AG08396 (cell line): Measurements from ENCODE around the gene HDHD5.

Experiments used
- DNase-seq: peaks from one replicate; pipeline ENCODE4 v3.0.0; 2012; ENCODE audit warnings: low spot score, mixed read lengths

HDHD5 gene

DNA sequence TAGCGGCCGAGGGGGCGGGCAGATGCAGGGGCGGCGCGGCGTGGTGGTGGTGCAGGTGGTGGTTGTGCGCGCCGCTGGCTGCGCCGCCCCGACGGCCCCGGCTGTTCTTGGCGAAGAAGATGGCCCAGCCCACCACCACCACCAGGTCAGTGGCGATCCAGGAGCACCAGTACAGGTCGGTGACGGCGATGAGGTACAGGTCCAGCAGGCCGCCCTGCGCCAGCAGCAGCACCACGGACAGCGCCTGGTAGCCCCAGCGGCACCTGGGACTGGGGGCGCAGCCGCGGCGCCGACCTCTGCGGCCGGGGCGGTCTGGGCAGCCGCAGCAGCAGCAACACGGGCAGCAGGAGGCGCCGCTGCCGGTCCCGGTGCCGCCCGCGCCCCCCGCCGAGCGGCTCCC, 38.8 kb downstream of the HDHD5 start:
- peak; percentile 81 for DNase-seq

DNA sequence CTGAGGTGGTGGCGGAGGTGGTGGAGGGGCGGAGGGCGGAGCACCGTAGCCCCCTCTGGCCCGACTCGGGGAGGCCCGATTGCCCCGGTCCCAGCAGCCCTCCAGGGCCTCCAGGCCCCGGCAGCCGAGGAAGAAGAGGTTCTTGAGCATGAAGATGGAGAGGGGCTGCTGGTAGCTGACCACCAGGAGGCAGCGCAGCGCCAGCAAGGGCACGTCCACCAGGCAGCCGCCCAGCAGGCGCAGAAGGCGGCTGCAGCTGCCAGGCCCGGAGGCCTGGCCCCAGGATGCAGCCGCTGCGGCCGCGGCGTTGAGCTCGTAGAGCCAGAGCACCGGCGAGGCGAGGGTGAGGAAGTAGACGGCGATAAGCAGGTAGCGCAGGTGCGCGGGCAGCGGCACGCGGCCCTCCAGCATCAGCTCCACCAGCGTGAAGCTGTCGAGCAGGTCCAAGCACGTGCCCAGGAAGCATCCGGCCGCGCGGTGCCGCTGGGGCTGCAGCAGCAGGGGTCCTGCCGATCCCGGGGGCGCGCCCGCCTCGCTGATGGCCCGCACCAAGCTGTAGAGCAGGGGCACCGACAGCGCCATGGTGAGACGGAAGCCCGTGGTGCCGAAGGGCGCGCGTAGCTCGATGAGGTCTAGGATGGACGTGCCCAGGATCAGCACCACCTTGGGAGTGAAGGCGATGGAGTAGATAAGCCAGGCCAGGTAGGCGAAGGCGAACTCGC, 39.4 kb downstream of the HDHD5 start:
- no peak for DNase-seq

DNA sequence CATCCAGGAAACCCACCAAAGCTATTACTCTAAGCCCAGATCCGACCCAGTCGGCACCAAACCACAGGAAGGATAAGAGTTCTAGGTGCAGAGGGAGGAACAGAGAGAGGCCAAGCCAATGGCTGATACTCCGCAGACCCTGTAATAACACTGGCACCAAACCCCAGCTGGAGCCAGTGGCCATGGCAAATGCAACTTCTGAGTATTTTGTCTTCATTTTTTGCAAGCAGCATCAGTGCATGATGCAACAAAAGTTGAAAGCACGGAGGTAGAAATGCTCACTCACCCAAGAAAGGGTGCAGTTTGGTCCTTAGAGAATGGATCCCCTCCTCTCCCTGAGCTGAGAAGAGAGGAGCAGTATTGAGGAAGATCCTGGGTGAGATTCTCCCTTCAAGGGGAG, 40.7 kb downstream of the HDHD5 start:
- no peak for DNase-seq

DNA sequence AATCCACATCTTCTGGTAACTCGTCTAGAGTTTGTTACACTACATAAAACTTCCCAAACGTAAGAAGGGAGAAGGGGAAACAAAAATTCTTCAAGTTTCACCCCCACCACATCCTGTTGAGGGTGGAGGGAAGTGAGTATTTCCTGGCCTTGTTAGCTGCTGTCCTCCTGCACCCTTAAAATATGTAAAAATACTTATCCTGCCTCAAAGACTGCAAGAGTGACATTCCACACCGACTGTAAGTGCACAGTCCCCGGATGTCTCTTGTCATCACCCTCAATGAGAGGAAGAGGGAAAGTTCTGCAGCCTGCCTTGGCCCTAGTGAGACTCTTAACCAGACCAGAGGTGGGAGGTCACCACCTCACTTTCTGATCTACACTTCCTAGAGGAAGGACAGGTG, 41.2 kb downstream of the HDHD5 start:
- no peak for DNase-seq

DNA sequence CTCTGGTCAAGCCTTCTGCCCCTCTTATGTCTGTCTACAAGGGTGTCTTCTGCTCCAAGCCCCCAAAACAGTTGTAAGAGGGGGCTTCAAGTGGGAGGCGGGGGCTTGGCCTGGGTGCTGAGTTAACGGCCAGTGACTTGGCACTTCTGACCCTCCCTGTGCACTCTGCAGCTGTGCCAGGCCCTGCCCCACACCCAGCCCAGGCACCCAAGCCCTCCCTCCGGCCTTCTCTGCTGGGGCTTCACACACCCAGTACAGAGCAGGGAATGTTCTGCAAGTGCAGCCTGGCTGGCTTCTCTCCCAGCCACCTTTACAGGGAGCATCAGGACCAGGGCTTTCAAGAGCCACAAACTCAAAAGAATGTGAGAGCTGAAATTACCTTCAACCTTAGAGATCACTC, 41.7 kb downstream of the HDHD5 start:
- no peak for DNase-seq

DNA sequence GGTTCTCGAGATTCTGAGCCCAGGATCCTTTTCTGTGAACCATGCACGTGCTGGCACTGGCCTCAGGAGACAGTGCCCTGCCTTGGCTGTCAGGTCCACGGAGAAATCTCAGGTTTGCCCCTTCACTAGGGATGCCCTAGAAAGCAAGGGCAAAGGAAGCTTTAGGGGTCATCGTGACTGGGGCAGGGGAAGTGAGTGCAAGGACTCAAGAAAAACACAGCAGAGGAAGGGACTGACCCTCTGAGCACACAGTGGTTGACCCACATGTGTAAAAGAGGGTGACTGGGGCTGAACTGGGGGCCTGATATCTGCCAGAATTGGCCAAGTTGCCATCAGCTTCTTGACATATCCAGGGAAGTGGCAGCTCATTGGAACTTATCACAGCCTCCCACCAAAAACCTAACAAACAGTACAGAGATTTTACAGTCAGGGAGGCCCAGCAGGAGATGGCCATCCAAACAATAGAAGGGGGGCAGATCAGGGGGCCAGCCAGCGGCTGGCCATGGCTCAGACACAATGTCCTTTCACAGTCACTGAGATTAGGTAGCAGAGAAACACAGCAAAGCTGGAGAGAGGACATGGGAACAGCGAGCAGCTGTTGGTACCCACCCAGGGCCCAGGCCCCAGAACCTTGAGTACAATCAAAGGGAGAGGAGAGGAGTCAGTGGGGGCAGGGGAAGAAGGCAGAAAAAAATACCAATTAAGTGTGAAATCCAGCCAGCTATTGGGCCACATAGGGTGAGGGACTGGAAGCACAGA, 42.3 kb downstream of the HDHD5 start:
- DNase-seq = no peak

DNA sequence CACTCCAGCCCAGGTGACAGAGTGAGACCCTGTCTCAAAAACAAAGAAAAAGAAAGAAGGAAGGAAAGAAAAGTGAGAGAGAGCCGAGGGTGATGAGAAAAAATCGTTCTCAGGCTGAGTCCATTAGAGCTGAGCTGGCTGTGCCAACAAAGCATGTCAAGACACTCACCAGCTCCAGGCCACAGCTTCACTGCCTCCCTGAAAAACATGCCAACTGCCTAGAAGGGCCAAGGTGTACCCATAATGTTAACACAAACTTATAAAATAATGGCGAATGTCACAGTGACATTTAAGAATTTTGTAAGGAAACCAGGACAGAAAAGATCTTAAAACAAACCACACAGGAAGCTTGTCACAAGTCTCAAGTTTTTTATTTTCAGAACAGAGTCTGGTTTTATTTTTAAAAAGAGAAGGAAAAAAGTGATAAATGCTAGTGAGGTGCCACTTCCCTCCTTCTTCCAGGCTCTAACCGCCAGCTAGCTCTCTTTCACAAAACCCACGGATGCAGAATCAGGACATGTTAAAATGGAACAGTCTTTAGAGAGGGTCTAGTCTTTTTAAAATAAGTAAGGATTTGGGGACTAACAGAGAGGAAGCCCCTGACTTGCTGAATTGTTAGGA, 43.0 kb downstream of the HDHD5 start:
- DNase-seq = no peak

DNA sequence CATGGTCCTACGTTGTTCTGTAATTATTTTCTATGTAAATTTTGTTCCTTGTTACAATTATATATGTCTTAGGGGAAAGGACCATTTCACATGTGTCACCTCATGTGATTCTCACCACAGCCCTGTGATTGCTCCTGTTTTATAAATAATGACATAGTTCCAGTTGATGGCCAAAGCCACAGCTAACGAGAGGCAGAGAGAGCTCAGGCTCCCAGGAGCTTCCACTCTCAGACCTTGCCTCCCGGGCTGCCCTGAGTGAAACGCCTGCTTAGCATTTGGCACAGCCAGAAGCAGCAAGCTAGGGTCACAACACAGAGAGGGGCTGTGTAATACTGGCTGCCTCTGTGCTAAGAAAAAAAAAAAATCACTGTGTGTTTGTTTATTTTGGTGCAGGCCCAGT, 43.8 kb downstream of the HDHD5 start:
- no peak for DNase-seq

DNA sequence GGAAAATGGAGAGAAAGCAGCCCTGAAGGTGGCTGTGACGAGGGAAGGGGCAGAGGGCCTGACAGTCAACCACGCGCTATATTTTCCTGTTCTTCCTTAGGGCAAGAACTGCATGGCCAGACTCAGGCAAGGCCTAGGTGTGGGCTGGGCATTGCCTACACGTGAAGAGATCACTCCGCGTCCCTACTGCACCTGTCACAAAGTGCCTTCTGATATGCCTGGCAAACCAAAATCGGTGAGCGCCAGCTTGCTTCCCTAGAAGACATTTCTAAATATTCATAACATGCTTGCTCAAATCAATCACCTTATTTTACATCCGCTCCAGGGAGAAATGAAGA, 44.2 kb downstream of the HDHD5 start:
- DNase-seq = no peak

DNA sequence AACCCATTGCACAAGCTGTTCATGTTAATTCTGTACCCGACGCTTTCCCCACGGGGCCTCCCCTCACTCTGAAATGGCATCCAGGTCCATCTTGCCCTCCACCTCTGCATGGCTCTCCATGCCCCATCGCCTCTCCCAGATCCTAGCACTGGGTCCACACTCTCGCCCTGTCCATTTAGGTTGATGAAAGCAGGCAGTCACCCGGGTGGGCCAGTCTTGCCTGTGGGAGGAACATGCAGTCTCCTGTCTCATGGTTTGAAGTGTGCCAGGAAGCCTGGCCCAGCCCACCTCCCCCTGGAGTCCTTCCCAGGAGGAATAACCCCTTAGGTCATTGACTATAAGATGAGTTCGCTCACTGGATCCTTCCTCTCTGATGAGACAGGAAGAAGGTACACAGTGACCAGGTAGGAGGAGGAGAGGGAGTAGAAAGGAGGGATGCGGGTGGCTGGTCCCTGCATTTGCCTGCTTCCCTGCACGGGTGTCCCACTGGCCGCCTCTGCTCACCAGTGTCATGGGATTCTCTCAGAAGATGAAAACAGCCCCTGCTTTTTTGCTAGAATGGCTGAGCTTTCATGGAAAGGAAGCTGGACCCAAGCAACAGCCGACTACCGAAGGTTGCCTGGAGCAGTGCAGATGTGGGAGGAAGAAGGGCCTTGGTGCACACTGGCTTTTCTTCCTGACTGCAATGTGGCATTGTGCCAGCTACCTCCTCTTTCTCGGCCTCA, 44.7 kb downstream of the HDHD5 start:
- DNase-seq = no peak

DNA sequence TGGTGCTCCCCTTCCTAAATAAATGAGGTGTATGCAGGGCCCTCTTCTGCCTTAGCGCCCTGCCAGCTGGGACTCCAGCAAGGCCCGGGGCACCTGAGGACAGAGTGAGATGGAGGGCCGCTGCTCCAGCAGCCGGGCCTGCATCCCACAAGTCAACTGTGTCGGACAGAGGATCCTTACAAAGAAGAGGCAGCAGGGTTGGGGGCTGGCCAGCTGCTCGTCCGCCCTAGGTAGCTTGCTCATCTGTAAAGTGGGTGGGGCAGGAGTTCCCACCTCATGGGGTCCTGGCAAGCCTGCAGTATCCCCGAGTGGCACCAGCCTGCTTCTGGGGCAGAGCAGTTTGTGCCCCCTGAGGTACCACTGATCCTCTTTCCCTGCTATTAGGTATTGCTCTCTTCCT, 45.5 kb downstream of the HDHD5 start:
- no peak for DNase-seq

DNA sequence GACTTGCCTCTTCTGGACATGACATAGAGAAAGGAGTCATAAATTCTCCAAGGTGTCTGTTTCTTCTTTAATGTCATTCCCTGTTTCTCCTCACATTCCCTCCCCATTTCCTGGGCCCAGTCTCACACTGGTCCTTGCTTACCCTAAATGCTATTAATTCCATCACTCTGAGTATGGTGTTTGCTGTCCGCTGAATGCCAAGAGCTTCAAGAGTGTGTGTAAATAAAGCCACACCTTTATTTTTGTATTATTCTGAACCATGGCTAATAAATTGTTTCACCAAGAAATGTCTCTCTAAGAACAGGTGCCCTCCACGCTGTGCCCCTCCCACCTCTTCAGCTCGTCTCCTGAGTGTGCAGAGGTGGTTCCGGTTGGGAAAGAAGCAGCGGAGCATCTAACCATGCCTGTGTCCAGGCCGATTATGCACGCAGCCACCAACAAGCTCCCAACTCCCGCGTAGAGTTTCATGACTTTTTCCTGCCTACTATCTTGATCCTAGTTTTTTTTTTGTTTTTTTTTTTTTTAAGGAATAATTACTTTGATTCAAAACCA, 46.5 kb downstream of the HDHD5 start:
- DNase-seq = no peak

DNA sequence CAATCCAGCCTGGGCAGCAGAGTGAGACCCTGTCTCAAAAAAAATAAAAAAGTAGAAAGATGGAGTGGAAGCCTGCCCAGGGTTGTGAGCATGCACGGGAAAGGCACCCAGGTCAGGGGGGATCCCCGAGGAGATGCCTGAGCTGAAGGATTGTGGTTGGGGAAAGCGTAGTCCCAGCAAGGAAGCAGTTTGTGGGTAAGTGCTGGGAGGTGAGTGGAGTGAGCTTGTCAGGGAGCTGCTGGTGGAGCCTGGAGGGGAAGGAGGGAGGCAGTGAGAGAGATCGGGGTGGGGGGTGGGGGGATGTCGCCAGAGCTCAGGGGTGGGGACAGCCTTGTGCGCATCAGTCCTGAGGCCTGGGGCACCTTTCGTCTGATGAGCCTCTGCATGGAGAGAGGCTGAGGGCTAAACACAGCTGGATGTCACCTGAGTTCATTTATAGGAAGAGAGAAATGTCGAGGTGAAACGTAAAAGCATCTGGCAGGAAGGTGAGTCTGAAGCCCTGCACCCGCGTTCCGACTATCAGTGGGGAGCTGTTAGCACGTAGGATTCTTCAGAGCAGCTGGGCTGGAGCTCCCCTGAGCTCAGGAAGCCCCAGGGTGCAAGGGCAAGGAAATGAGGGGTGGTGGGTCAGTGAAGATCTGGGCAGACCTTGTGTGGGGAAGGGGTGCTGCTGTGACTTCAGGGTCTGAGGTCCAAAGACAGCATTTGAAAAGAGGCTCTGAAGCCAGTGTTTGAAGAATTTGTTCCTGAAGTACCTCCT, 48.1 kb downstream of the HDHD5 start:
- no peak for DNase-seq

DNA sequence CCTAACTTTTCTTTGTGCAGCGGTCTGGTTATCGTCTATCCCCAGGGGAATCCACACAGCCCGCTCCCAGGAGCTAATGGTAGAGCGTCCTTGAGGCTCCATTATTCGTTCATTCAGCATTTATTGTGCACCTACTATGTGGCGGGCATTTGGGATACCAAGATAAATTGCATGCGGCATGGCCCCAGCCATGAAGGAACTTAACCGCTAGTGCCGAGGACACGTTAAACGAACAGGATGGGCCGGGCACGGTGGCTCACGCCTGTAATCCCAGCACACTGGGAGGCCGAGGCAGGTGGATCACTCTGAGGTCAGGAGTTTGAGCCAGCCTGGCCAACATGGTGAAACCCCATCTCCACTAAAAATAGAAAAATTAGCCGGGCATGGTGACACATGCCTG, 49.1 kb downstream of the HDHD5 start:
- DNase-seq = no peak

DNA sequence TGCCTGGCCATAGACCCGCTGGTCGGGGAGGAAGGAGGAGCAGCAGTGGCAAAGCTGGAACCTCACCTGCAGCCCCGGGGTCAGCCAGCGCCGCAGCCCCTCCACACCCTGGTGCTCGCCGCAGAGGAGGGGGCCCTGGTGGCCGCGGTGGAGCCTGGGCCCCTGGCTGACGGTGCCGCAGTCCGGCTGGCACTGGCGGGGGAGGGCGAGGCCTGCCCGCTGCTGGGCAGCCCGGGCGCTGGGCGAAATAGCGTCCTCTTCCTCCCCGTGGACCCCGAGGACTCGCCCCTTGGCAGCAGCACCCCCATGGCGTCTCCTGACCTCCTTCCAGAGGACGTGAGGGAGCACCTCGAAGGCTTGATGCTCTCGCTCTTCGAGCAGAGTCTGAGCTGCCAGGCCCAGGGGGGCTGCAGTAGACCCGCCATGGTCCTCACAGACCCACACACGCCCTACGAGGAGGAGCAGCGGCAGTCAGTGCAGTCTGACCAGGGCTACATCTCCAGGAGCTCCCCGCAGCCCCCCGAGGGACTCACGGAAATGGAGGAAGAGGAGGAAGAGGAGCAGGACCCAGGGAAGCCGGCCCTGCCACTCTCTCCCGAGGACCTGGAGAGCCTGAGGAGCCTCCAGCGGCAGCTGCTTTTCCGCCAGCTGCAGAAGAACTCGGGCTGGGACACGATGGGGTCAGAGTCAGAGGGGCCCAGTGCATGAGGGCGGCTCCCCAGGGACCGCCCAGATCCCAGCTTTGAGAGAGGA, 49.8 kb downstream of the HDHD5 start:
- no peak for DNase-seq

DNA sequence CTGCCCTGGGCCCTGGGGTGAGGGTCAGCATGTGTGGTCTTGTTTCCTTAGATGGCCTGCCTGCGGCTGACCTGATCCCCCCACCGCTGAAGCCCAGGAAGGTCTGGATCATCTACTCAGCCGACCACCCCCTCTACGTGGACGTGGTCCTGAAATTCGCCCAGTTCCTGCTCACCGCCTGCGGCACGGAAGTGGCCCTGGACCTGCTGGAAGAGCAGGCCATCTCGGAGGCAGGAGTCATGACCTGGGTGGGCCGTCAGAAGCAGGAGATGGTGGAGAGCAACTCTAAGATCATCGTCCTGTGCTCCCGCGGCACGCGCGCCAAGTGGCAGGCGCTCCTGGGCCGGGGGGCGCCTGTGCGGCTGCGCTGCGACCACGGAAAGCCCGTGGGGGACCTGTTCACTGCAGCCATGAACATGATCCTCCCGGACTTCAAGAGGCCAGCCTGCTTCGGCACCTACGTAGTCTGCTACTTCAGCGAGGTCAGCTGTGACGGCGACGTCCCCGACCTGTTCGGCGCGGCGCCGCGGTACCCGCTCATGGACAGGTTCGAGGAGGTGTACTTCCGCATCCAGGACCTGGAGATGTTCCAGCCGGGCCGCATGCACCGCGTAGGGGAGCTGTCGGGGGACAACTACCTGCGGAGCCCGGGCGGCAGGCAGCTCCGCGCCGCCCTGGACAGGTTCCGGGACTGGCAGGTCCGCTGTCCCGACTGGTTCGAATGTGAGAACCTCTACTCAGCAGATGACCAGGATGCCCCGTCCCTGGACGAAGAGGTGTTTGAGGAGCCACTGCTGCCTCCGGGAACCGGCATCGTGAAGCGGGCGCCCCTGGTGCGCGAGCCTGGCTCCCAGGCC, 50.6 kb downstream of the HDHD5 start:
- DNase-seq = no peak

DNA sequence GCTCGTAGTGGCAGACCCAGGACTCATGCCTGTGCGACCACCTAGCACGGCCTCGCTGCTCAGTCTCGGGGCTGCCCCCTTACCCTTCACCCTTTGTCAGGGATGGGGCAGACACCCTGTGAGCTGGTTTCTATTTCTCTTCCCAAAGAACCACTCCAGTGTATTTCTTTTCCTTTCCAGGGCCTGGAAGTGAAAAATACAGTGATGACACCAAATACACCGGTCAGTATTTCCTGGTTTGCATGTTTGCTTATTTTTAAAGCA, 51.6 kb downstream of the HDHD5 start:
- no peak for DNase-seq

DNA sequence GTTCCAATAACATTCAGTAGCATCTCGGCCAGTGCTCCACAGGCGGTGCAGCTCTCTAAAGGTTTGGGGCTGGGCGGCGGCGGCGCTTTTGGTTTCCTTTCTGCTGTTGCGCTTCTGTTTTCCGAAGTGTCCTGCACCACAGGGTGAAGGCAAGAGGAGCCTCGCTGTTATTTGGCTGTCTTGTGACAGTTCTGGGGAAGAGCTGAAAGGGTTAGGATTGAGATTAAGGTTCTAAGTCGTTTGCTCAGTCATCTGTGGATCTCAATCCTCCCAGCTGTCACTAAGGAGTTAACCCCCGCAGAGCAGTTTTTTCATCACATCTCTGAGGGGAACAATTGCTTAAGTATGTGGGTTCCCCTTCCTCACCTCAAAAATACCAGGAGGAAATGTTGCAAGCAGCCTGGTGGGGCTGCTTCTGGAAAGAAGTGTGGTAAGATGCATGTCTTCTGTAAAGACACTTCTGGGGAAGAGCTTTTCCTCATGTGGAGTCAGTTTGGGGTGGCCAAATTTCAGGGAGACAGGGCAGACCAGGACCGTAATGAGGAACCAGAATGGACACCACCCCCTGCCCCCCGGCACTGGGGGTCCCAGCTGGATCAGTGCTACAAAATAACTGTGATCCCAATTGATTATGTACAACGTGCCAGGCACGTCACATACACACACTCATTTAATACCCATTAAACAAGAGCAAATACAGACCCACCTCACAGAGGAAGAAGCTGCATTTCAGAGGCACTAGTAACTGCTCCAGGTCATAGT, 52.1 kb downstream of the HDHD5 start:
- DNase-seq = no peak

DNA sequence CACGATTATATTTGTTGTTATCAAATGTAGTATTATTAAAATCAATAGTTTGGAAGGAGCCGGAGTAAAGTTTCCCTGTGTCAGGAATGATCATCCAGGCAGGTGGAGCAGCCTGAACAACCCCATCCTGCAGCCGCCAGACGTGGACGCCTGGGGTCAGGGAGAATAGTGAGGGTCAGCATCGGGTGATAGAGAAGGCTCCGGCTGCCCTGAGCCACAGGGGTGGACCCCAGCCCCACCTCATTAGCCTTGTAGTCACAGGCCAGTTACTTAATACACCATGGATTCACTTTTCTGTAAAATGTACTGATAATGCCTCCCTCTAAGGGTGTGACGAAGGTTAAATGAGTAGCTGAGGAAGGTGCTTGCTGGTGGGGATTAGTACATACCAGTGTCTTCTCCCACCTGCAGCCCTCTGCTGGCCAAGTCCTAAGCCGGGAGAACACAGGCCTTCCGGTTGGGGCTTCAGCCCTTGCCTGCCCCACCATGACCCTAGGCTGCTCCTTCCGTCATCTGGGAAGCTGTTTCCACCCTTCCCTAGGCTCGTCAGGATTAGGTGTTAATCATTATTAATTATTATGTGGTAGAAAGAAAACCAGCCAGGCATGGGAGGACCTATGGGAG, 52.8 kb downstream of the HDHD5 start:
- no peak for DNase-seq
